Measurements from ENCODE around the gene IAH1. TPM values are rescaled to one million over a fixed set of nuclear protein-coding genes. Genes with fewer than 3 reads are reported as not detected.

The IAH1 gene
- total RNA-seq, 1 donor: 52.1 TPM

DNA sequence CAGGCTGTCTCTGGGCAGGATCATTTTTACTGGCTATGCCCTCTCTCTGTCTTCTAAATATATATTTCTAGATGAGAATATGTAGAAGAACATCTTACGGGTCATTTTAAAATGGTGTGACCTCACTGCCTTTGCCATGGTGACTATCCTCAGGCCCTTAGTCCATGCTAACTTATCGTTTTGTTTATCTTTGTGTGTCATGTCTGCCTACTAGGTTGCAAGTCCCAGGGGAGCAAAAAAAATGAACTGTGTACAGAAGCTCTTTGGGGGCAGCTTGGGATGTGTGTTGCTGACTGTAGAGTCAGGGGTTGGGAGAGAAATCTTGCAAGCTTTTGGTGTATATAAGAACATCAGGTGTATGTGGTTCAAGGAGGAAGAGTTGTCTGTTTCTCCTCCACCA lies 39.9 kb upstream of the IAH1 start:
- H3K79me2 ChIP-seq (ENCODE audit: insufficient read depth, low read length): no peaks in the 10 kb centered on the region

DNA sequence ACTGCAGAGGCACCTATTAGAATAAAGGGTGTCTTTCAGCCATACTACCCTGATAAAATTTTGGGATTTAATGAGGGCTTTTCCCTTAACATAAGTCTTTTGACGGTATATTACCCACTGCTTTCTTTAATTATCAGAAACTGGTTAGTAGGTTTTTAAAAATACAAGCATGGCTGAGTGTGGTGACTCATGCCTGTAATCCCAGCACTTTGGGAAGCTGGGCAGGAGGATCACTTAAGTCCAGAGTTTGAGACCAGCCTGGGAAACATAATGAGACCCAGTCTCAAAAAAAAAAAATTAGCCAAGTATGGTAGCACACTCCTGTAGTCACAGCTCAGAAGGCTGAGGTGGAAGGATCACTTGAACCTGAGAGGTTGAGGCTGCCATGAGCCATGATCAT lies 34.8 kb upstream of the IAH1 start:
- TF ChIP-seq, protein P1, sequence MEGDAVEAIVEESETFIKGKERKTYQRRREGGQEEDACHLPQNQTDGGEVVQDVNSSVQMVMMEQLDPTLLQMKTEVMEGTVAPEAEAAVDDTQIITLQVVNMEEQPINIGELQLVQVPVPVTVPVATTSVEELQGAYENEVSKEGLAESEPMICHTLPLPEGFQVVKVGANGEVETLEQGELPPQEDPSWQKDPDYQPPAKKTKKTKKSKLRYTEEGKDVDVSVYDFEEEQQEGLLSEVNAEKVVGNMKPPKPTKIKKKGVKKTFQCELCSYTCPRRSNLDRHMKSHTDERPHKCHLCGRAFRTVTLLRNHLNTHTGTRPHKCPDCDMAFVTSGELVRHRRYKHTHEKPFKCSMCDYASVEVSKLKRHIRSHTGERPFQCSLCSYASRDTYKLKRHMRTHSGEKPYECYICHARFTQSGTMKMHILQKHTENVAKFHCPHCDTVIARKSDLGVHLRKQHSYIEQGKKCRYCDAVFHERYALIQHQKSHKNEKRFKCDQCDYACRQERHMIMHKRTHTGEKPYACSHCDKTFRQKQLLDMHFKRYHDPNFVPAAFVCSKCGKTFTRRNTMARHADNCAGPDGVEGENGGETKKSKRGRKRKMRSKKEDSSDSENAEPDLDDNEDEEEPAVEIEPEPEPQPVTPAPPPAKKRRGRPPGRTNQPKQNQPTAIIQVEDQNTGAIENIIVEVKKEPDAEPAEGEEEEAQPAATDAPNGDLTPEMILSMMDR (IDR thresholded peaks at IDR 0.05; ENCODE audit: extremely low read depth, low read depth, low read length): no peak
- Histone ChIP-seq H3K4me1 (ENCODE audit: insufficient read depth, low read length) (peaks cover 21% of the 10 kb centered on the region), H3K27ac (ENCODE audit: low read depth, low read length) (peak overlapping the region; percentile 82), H4K20me1 (ENCODE audit: insufficient read depth, low read length) (no peaks in the 10 kb centered on the region), H3K4me2 (ENCODE audit: insufficient read depth, low read length) (no peak overlapping the region), H3K27me3 (ENCODE audit: insufficient read depth, low read length) (no peaks in the 10 kb centered on the region), H3K79me2 (ENCODE audit: insufficient read depth, low read length) (no peaks in the 10 kb centered on the region), H2AFZ (ENCODE audit: low read length) (no peak overlapping the region), H3K36me3 (ENCODE audit: insufficient read depth, low read length) (peaks cover 49% of the 10 kb centered on the region), H3K4me3 (ENCODE audit: insufficient read depth, low read length) (no peak overlapping the region), H3K9me3 (ENCODE audit: low read depth, low read length) (no peaks in the 10 kb centered on the region)
- DNase-seq (ENCODE audit: insufficient read length, low spot score, missing footprints): no peak

More for the DNA sequence above, 39.9 kb upstream of the IAH1 start:
- no peak overlapping the region for H2AFZ ChIP-seq (ENCODE audit: low read length)
- H4K20me1 ChIP-seq (ENCODE audit: insufficient read depth, low read length): no peaks in the 10 kb centered on the region
- H3K4me1 ChIP-seq (ENCODE audit: insufficient read depth, low read length): peaks cover 12% of the 10 kb centered on the region
- H3K27ac ChIP-seq (ENCODE audit: low read depth, low read length): no peak overlapping the region
- H3K36me3 ChIP-seq (ENCODE audit: insufficient read depth, low read length): peaks cover 52% of the 10 kb centered on the region
- no peaks in the 10 kb centered on the region for H3K27me3 ChIP-seq (ENCODE audit: insufficient read depth, low read length)
- H3K4me3 ChIP-seq (ENCODE audit: insufficient read depth, low read length): no peak overlapping the region
- TF ChIP-seq, protein P1 (IDR thresholded peaks at IDR 0.05; ENCODE audit: extremely low read depth, low read depth, low read length): no peak
- peak; percentile 8 for DNase-seq (ENCODE audit: insufficient read length, low spot score, missing footprints)
- no peak overlapping the region for H3K4me2 ChIP-seq (ENCODE audit: insufficient read depth, low read length)
- H3K9me3 ChIP-seq (ENCODE audit: low read depth, low read length): no peaks in the 10 kb centered on the region

DNA sequence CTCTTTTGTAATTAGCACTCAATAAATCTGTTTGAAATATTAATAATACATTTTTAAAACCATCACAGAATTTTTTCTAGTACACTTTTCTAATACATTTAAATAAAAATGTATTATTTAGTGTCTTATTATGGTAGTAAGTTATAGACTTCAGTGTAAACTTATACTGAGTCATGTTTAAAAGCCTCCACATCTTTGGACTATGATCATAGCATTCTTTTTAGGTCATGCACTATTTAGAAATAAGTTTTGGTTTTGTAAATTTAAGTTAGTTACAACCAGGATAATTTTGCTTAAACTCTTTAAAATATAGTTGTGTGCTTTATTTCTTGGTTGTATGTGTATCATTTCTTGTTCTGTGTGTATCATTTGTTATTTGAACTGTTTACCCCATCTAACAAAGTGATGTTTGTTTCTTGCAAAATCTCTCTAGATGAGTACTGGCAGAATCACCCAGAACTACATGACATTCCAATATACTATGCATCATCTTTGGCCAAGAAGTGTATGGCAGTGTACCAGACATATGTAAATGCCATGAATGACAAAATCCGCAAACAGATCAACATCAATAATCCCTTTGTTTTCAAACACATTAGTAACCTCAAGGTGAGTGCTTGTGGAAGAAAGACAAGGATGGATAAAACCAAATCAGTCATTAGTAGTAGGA lies 34.2 kb upstream of the IAH1 start:
- Histone ChIP-seq H3K79me2 (ENCODE audit: insufficient read depth, low read length) (no peaks in the 10 kb centered on the region), H2AFZ (ENCODE audit: low read length) (no peak overlapping the region), H3K27me3 (ENCODE audit: insufficient read depth, low read length) (no peaks in the 10 kb centered on the region), H3K9me3 (ENCODE audit: low read depth, low read length) (no peaks in the 10 kb centered on the region), H3K36me3 (ENCODE audit: insufficient read depth, low read length) (peaks cover 52% of the 10 kb centered on the region), H3K27ac (ENCODE audit: low read depth, low read length) (peak overlapping the region; percentile 82), H3K4me3 (ENCODE audit: insufficient read depth, low read length) (no peak overlapping the region), H4K20me1 (ENCODE audit: insufficient read depth, low read length) (no peaks in the 10 kb centered on the region), H3K4me2 (ENCODE audit: insufficient read depth, low read length) (peak overlapping the region; percentile 20), H3K4me1 (ENCODE audit: insufficient read depth, low read length) (peaks cover 19% of the 10 kb centered on the region)
- no peak for DNase-seq (ENCODE audit: insufficient read length, low spot score, missing footprints)
- TF ChIP-seq, protein P1 (IDR thresholded peaks at IDR 0.05; ENCODE audit: extremely low read depth, low read depth, low read length): no peak

DNA sequence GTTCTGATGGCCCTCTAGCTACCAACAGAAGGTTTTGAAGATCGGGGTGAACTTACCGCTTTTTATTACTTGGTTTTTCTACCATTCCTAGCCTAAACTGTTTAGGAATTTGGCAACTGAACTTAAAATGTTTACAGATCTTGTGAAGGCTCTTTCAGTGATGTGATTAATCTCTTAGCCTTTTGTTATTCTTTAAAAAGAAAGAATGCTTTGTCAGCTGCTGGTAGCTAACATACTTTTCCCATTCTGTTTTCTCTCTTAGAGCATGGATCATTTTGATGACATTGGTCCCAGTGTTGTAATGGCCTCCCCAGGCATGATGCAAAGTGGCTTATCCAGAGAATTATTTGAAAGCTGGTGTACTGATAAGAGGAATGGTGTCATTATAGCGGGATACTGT lies 32.8 kb upstream of the IAH1 start:
- Histone ChIP-seq H3K4me3 (ENCODE audit: insufficient read depth, low read length) (no peak overlapping the region), H2AFZ (ENCODE audit: low read length) (no peak overlapping the region), H3K27me3 (ENCODE audit: insufficient read depth, low read length) (no peaks in the 10 kb centered on the region), H3K4me1 (ENCODE audit: insufficient read depth, low read length) (peaks cover 19% of the 10 kb centered on the region), H3K9me3 (ENCODE audit: low read depth, low read length) (no peaks in the 10 kb centered on the region), H3K79me2 (ENCODE audit: insufficient read depth, low read length) (no peaks in the 10 kb centered on the region), H3K4me2 (ENCODE audit: insufficient read depth, low read length) (no peak overlapping the region), H4K20me1 (ENCODE audit: insufficient read depth, low read length) (no peaks in the 10 kb centered on the region), H3K27ac (ENCODE audit: low read depth, low read length) (peak overlapping the region; percentile 29), H3K36me3 (ENCODE audit: insufficient read depth, low read length) (peaks cover 54% of the 10 kb centered on the region)
- TF ChIP-seq, protein P1 (IDR thresholded peaks at IDR 0.05; ENCODE audit: extremely low read depth, low read depth, low read length): no peak
- no peak for DNase-seq (ENCODE audit: insufficient read length, low spot score, missing footprints)

Data from osteoblast (primary cell).